Mucosa of stomach (tissue), 1 donor: Measurements from ENCODE around the gene ZNF326.
"Not testable (repeated sequence)": the region's sequence is repeated elsewhere in the genome, so short reads cannot be mapped to it uniquely, and the experiment has no call there.

ENCODE experiments used
- H3K27me3 ChIP-seq: one replicate; pipeline ENCODE4 v1.7.0; 2013; ENCODE audit warnings: mild to moderate bottlenecking, low read length; ENCODE audit not compliant: control insufficient read depth, insufficient read depth
- H3K36me3 ChIP-seq: one replicate; pipeline ENCODE4 v1.7.0; 2013; ENCODE audit warnings: low read length; ENCODE audit not compliant: control insufficient read depth, insufficient read depth
- H3K4me1 ChIP-seq: one replicate; pipeline ENCODE4 v1.7.0; 2013; ENCODE audit warnings: mild to moderate bottlenecking, low read length; ENCODE audit not compliant: control insufficient read depth, insufficient read depth
- H3K4me3 ChIP-seq: one replicate; pipeline ENCODE4 v1.7.0; 2013; ENCODE audit warnings: low read length
- H3K9ac ChIP-seq: one replicate; pipeline ENCODE4 v1.7.0; 2013; ENCODE audit warnings: mild to moderate bottlenecking, low read length, moderate library complexity
- H3K9me3 ChIP-seq: one replicate; pipeline ENCODE4 v1.7.0; 2013; ENCODE audit warnings: mild to moderate bottlenecking, low read length, moderate library complexity; ENCODE audit not compliant: control insufficient read depth
- donor health status: Pancreatic carcinoma.

Gene ZNF326

DNA sequence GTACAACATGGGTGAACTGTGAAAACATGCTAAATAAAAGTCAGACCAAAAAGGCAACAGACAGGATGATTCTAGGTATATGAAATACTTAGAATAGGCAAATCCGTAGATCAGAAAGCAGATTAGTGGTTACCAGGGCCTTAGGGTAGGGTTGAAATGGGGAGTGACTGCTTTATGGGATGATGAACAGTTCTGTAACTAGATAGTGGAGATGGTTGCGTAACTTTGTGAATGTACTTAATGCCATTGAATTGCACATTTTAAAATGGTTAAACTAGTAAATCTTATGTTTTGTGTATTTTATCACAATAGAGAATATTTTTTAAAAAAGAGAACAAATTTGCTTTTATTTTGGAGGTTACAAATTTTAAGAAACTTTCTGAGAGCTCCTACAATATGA, 17.4 kb downstream of the ZNF326 start:
- no peaks in the 10 kb centered on the region for H3K27me3 ChIP-seq
- H3K9ac ChIP-seq: no peak overlapping the region
- no peak overlapping the region for H3K4me3 ChIP-seq
- H3K9me3 ChIP-seq: no peaks in the 10 kb centered on the region
- no peaks in the 10 kb centered on the region for H3K4me1 ChIP-seq
- H3K36me3 ChIP-seq: peaks cover 5% of the 10 kb centered on the region

DNA sequence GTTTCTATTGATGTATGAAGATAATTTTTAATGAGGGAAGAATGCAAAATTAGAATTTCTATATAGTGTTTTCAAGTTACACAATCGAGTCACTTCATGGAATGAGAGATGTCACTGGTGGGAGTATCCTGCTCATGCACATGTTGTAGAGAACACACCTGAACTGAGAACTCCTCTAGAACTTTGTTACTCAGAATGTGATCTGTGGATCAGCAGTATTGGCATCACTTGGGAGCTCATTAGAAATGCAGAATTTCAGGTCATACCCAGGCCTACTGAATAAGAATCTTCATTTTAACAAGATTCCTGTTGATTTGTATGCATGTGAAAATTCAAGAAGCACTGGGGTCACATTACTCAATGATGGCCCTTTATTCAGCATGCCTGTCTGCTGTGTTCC, 28.8 kb downstream of the ZNF326 start:
- Histone ChIP-seq H3K27me3 (no peaks in the 10 kb centered on the region), H3K4me3 (no peak overlapping the region), H3K9ac (no peak overlapping the region), H3K9me3 (no peaks in the 10 kb centered on the region), H3K36me3 (peaks cover 8% of the 10 kb centered on the region), H3K4me1 (no peaks in the 10 kb centered on the region)

DNA sequence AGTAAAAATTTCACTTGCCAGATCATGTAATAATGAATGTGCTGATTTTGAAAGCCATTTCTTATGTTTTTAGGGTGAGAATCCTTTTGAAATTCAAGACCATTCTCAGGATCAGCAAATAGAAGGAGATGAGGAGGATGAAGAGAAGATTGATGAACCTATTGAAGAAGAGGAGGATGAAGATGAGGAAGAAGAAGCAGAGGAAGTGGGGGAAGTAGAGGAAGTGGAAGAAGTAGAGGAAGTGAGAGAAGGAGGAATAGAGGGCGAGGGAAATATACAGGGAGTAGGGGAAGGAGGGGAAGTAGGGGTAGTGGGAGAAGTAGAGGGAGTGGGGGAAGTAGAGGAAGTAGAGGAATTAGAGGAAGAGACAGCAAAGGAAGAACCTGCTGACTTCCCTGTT, 32.4 kb downstream of the ZNF326 start:
- Histone ChIP-seq H3K9ac (no peak overlapping the region), H3K9me3 (no peaks in the 10 kb centered on the region), H3K4me1 (no peaks in the 10 kb centered on the region), H3K4me3 (no peak overlapping the region), H3K36me3 (peaks cover 8% of the 10 kb centered on the region), H3K27me3 (no peaks in the 10 kb centered on the region)

GRCh38 chr1:90039652-90040051, 44.7 kb downstream of the ZNF326 start:
- Histone ChIP-seq H3K36me3 (no peaks in the 10 kb centered on the region), H3K9ac (no peak overlapping the region), H3K4me3 (no peak overlapping the region), H3K4me1 (no peaks in the 10 kb centered on the region), H3K9me3 (no peaks in the 10 kb centered on the region), H3K27me3 (no peaks in the 10 kb centered on the region)

DNA sequence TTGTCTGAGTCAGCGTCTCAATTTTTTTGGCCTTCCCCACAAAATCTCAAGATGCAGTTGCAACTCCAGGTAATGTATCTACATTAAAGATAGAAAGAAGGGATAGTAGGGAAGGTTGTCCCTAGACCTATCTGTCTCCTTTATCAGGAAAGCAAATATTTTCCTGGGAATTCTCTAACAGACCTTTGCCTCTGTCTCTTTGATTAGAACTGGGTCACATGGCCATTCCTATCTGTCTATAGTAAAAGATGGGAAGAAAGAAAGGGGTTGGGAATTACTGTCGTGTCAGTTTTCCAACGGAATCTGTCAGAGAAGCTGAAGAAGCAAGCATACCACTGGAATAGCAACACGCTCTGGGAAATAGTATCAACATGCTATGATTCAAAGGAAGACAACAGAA, 48.7 kb downstream of the ZNF326 start:
- Histone ChIP-seq H3K9me3 (no peaks in the 10 kb centered on the region), H3K4me3 (no peak overlapping the region), H3K9ac (no peak overlapping the region), H3K27me3 (no peaks in the 10 kb centered on the region), H3K36me3 (no peaks in the 10 kb centered on the region), H3K4me1 (no peaks in the 10 kb centered on the region)

GRCh38 chr1:90044346-90044745, 49.4 kb downstream of the ZNF326 start:
- no peaks in the 10 kb centered on the region for H3K27me3 ChIP-seq
- no peaks in the 10 kb centered on the region for H3K4me1 ChIP-seq
- no peaks in the 10 kb centered on the region for H3K36me3 ChIP-seq
- no peaks in the 10 kb centered on the region for H3K9me3 ChIP-seq
- H3K9ac ChIP-seq: no peak overlapping the region
- H3K4me3 ChIP-seq: no peak overlapping the region

DNA sequence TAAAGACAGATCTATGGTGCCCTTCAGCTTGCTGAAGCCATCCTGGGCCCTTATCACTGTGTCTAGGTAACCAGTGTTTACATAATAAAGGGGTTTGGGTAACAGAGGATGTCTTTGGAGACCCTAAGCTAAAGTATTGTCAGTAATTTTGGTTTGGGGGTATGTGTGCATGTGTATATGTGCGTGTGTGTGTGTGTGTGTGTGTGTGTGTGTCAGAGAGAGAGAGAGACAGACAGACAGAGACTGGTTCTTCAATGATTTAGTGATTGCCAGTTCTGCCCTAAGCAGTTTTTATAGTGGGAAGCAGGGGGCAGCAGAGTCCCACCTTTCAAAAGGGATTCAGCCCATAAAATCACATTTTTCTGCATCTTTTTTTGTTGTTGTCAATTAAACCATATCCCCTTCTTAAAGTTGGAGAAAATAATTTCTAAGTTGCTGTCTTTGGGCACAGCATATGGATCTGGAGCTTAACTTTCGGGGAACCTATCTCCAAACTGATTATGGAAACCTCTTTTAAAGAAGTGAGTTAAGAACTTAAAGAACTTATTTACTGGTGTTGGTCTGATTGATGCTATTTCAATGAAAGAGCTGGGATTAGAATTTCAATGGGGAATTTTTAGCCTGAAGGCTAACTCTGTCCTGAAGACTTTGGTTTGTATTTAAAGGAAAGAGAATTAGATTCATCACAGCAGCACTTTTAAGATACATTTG, 51.1 kb downstream of the ZNF326 start:
- no peak overlapping the region for H3K9ac ChIP-seq
- no peak overlapping the region for H3K4me3 ChIP-seq
- H3K4me1 ChIP-seq: no peaks in the 10 kb centered on the region
- no peaks in the 10 kb centered on the region for H3K36me3 ChIP-seq
- H3K27me3 ChIP-seq: no peaks in the 10 kb centered on the region
- H3K9me3 ChIP-seq: no peaks in the 10 kb centered on the region

DNA sequence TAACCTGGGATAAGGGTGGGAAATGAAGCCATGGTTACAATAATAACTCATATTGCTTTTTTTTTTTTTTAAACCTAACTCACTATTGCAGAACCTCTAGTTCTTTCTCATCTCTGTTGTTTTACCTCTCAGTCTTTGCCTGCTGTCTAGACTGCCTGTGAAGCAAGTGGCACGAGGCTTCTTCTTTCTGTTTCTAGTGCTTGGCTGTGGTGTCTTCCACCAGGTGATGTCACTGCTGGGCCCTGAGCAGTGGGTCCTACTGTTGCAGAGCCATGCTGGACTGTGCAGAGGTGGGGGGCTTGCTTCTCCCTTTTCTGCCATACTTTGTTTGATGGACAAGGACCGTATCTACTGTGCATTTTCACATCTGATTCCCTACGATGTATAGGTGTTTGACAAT, 51.7 kb downstream of the ZNF326 start:
- H3K9ac ChIP-seq: no peak overlapping the region
- no peaks in the 10 kb centered on the region for H3K4me1 ChIP-seq
- H3K4me3 ChIP-seq: no peak overlapping the region
- H3K27me3 ChIP-seq: no peaks in the 10 kb centered on the region
- H3K36me3 ChIP-seq: no peaks in the 10 kb centered on the region
- no peaks in the 10 kb centered on the region for H3K9me3 ChIP-seq

DNA sequence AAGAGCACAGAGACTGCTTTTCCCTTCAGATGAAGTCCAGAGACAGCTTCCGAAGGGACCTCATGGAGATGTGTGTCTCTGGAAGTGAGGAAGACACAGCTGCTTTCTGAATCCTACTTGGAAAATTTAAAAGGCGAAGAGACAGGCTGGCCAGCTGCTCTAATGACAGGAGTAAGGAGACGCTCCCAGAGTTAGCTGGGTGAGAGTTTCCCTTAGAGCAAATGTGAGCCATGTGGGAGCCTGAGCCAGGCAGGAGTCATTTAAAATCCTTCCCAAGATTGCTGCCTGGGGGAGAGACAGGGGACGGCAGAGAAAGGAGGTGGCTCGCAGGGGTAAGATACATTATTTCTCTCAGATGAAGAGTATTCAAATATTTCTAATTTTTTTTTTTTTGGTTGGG, 53.1 kb downstream of the ZNF326 start:
- Histone ChIP-seq H3K36me3 (no peaks in the 10 kb centered on the region), H3K4me3 (no peak overlapping the region), H3K9ac (no peak overlapping the region), H3K27me3 (no peaks in the 10 kb centered on the region), H3K4me1 (no peaks in the 10 kb centered on the region), H3K9me3 (no peaks in the 10 kb centered on the region)

- H3K9ac ChIP-seq, H3K4me1 ChIP-seq, H3K9me3 ChIP-seq, H3K36me3 ChIP-seq, H3K4me3 ChIP-seq, H3K27me3 ChIP-seq: not testable (repeated sequence)
Observed at GRCh38 chr1:90062700-90063643, 68.1 kb downstream of the ZNF326 start.

GRCh38 chr1:90064109-90064508, 69.2 kb downstream of the ZNF326 start:
- not testable (repeated sequence) for H3K9me3 ChIP-seq, H3K4me3 ChIP-seq, H3K9ac ChIP-seq, H3K36me3 ChIP-seq, H3K27me3 ChIP-seq, H3K4me1 ChIP-seq

- no peak overlapping the region for H3K4me3 ChIP-seq
- H3K9ac ChIP-seq: no peak overlapping the region
- H3K36me3 ChIP-seq: no peaks in the 10 kb centered on the region
Observed at GRCh38 chr1:90067194-90067931, 72.5 kb downstream of the ZNF326 start.

More at GRCh38 chr1:90067194-90067931, 72.5 kb downstream of the ZNF326 start:
- H3K27me3 ChIP-seq: no peaks in the 10 kb centered on the region
- H3K9me3 ChIP-seq: no peaks in the 10 kb centered on the region
- H3K4me1 ChIP-seq: no peaks in the 10 kb centered on the region
